ENCODE measurements around the gene GDI2.
"Not testable (repeated sequence)": the region's sequence is repeated elsewhere in the genome, so short reads cannot be mapped to it uniquely, and the experiment has no call there.

The GDI2 gene

GRCh38 chr10:5841965-5842364 lies 28.7 kb upstream of the GDI2 start:
- Histone ChIP-seq H3K27me3 (ENCODE audit: control insufficient read depth, insufficient read depth, low read length) (no peaks in the 10 kb centered on the region), H3K27ac (ENCODE audit: low read depth, low read length) (no peak overlapping the region), H3K9ac (ENCODE audit: low read length) (no peak overlapping the region), H3K36me3 (ENCODE audit: control insufficient read depth, insufficient read depth, low read length) (no peaks in the 10 kb centered on the region), H3K4me3 (ENCODE audit: low read depth, low read length) (no peak overlapping the region), H3K9me3 (ENCODE audit: control insufficient read depth, insufficient read depth, low read depth, low read length) (no peaks in the 10 kb centered on the region), H3K4me1 (ENCODE audit: control insufficient read depth, insufficient read depth, low read length) (peaks cover 13% of the 10 kb centered on the region; the same call in 1 of the 2 replicates)

GRCh38 chr10:5840314-5841307 lies 27.4 kb upstream of the GDI2 start:
- Histone ChIP-seq H3K36me3 (ENCODE audit: control insufficient read depth, insufficient read depth, low read length) (no peaks in the 10 kb centered on the region), H3K27ac (ENCODE audit: low read depth, low read length) (no peak overlapping the region), H3K9me3 (ENCODE audit: control insufficient read depth, insufficient read depth, low read depth, low read length) (no peaks in the 10 kb centered on the region), H3K4me1 (ENCODE audit: control insufficient read depth, insufficient read depth, low read length) (peaks cover 13% of the 10 kb centered on the region; the same call in 1 of the 2 replicates), H3K27me3 (ENCODE audit: control insufficient read depth, insufficient read depth, low read length) (no peaks in the 10 kb centered on the region), H3K9ac (ENCODE audit: low read length) (no peak overlapping the region), H3K4me3 (ENCODE audit: low read depth, low read length) (no peak overlapping the region)

- not testable (repeated sequence) for H3K27me3 ChIP-seq (ENCODE audit: control insufficient read depth, insufficient read depth, low read length); H3K9me3 ChIP-seq (ENCODE audit: control insufficient read depth, insufficient read depth, low read depth, low read length); H3K27ac ChIP-seq (ENCODE audit: low read depth, low read length); H3K9ac ChIP-seq (ENCODE audit: low read length); H3K36me3 ChIP-seq (ENCODE audit: control insufficient read depth, insufficient read depth, low read length); H3K4me3 ChIP-seq (ENCODE audit: low read depth, low read length)
- peaks cover 10% of the 10 kb centered on the region; the same call in 1 of the 2 replicates for H3K4me1 ChIP-seq (ENCODE audit: control insufficient read depth, insufficient read depth, low read length)
Measured at GRCh38 chr10:5836181-5836580, 22.9 kb upstream of the GDI2 start.

- no peaks in the 10 kb centered on the region for H3K9me3 ChIP-seq (ENCODE audit: control insufficient read depth, insufficient read depth, low read depth, low read length)
- H3K9ac ChIP-seq (ENCODE audit: low read length), result no peak overlapping the region
Measured at GRCh38 chr10:5835446-5836095, 22.3 kb upstream of the GDI2 start.

GRCh38 chr10:5833814-5834213 lies 20.6 kb upstream of the GDI2 start:
- Histone ChIP-seq H3K9me3 (ENCODE audit: control insufficient read depth, insufficient read depth, low read depth, low read length) (no peaks in the 10 kb centered on the region), H3K9ac (ENCODE audit: low read length) (no peak overlapping the region), H3K27ac (ENCODE audit: low read depth, low read length) (no peak overlapping the region), H3K27me3 (ENCODE audit: control insufficient read depth, insufficient read depth, low read length) (no peaks in the 10 kb centered on the region), H3K36me3 (ENCODE audit: control insufficient read depth, insufficient read depth, low read length) (no peaks in the 10 kb centered on the region), H3K4me3 (ENCODE audit: low read depth, low read length) (no peak overlapping the region), H3K4me1 (ENCODE audit: control insufficient read depth, insufficient read depth, low read length) (no peaks in the 10 kb centered on the region)

More at GRCh38 chr10:5835446-5836095, 22.3 kb upstream of the GDI2 start:
- H3K4me1 ChIP-seq (ENCODE audit: control insufficient read depth, insufficient read depth, low read length), result peaks cover 4% of the 10 kb centered on the region; the same call in 1 of the 2 replicates
- no peaks in the 10 kb centered on the region for H3K36me3 ChIP-seq (ENCODE audit: control insufficient read depth, insufficient read depth, low read length)
- no peaks in the 10 kb centered on the region for H3K27me3 ChIP-seq (ENCODE audit: control insufficient read depth, insufficient read depth, low read length)
- H3K4me3 ChIP-seq (ENCODE audit: low read depth, low read length), result no peak overlapping the region
- H3K27ac ChIP-seq (ENCODE audit: low read depth, low read length), result no peak overlapping the region

- H3K9ac ChIP-seq (ENCODE audit: low read length), result no peak overlapping the region
- no peaks in the 10 kb centered on the region for H3K4me1 ChIP-seq (ENCODE audit: control insufficient read depth, insufficient read depth, low read length)
- H3K9me3 ChIP-seq (ENCODE audit: control insufficient read depth, insufficient read depth, low read depth, low read length), result no peaks in the 10 kb centered on the region
- H3K36me3 ChIP-seq (ENCODE audit: control insufficient read depth, insufficient read depth, low read length), result no peaks in the 10 kb centered on the region
- H3K27me3 ChIP-seq (ENCODE audit: control insufficient read depth, insufficient read depth, low read length), result no peaks in the 10 kb centered on the region
- no peak overlapping the region for H3K4me3 ChIP-seq (ENCODE audit: low read depth, low read length)
- no peak overlapping the region for H3K27ac ChIP-seq (ENCODE audit: low read depth, low read length)
Measured at GRCh38 chr10:5832946-5833345, 19.7 kb upstream of the GDI2 start.

- no peak overlapping the region for H3K4me3 ChIP-seq (ENCODE audit: low read depth, low read length)
- H3K9ac ChIP-seq (ENCODE audit: low read length), result no peak overlapping the region
- H3K27ac ChIP-seq (ENCODE audit: low read depth, low read length), result no peak overlapping the region
- H3K4me1 ChIP-seq (ENCODE audit: control insufficient read depth, insufficient read depth, low read length), result no peaks in the 10 kb centered on the region
- no peaks in the 10 kb centered on the region for H3K36me3 ChIP-seq (ENCODE audit: control insufficient read depth, insufficient read depth, low read length)
- no peaks in the 10 kb centered on the region for H3K27me3 ChIP-seq (ENCODE audit: control insufficient read depth, insufficient read depth, low read length)
- no peaks in the 10 kb centered on the region for H3K9me3 ChIP-seq (ENCODE audit: control insufficient read depth, insufficient read depth, low read depth, low read length)
Measured at GRCh38 chr10:5831446-5831782, 18.2 kb upstream of the GDI2 start.

GRCh38 chr10:5830629-5831445 lies 17.6 kb upstream of the GDI2 start:
- Histone ChIP-seq H3K9me3 (ENCODE audit: control insufficient read depth, insufficient read depth, low read depth, low read length) (no peaks in the 10 kb centered on the region), H3K9ac (ENCODE audit: low read length) (no peak overlapping the region), H3K36me3 (ENCODE audit: control insufficient read depth, insufficient read depth, low read length) (no peaks in the 10 kb centered on the region), H3K27me3 (ENCODE audit: control insufficient read depth, insufficient read depth, low read length) (no peaks in the 10 kb centered on the region), H3K27ac (ENCODE audit: low read depth, low read length) (no peak overlapping the region), H3K4me3 (ENCODE audit: low read depth, low read length) (no peak overlapping the region), H3K4me1 (ENCODE audit: control insufficient read depth, insufficient read depth, low read length) (no peaks in the 10 kb centered on the region)

- Histone ChIP-seq H3K4me1 (ENCODE audit: control insufficient read depth, insufficient read depth, low read length) (no peaks in the 10 kb centered on the region), H3K9ac (ENCODE audit: low read length) (no peak overlapping the region), H3K27ac (ENCODE audit: low read depth, low read length) (no peak overlapping the region), H3K36me3 (ENCODE audit: control insufficient read depth, insufficient read depth, low read length) (no peaks in the 10 kb centered on the region), H3K27me3 (ENCODE audit: control insufficient read depth, insufficient read depth, low read length) (no peaks in the 10 kb centered on the region), H3K4me3 (ENCODE audit: low read depth, low read length) (no peak overlapping the region), H3K9me3 (ENCODE audit: control insufficient read depth, insufficient read depth, low read depth, low read length) (no peaks in the 10 kb centered on the region)
Measured at GRCh38 chr10:5829267-5829666, 16.0 kb upstream of the GDI2 start.

- Histone ChIP-seq H3K27me3 (ENCODE audit: control insufficient read depth, insufficient read depth, low read length) (no peaks in the 10 kb centered on the region), H3K9ac (ENCODE audit: low read length) (no peak overlapping the region), H3K36me3 (ENCODE audit: control insufficient read depth, insufficient read depth, low read length) (no peaks in the 10 kb centered on the region), H3K9me3 (ENCODE audit: control insufficient read depth, insufficient read depth, low read depth, low read length) (no peaks in the 10 kb centered on the region), H3K27ac (ENCODE audit: low read depth, low read length) (no peak overlapping the region), H3K4me3 (ENCODE audit: low read depth, low read length) (no peak overlapping the region), H3K4me1 (ENCODE audit: control insufficient read depth, insufficient read depth, low read length) (no peaks in the 10 kb centered on the region)
Measured at GRCh38 chr10:5828725-5829124, 15.5 kb upstream of the GDI2 start.
